NCI-H82 (cell line): Measurements from ENCODE around the gene ARID3C.

ENCODE experiments used
- DNase-seq: peaks from one replicate; lab custom pipeline; 2025; lab: John Stamatoyannopoulos, UW

ARID3C gene

GRCh38 chr9:34594177-34594576, 34.7 kb downstream of the ARID3C start:
- DNase-seq, result no peak

DNA sequence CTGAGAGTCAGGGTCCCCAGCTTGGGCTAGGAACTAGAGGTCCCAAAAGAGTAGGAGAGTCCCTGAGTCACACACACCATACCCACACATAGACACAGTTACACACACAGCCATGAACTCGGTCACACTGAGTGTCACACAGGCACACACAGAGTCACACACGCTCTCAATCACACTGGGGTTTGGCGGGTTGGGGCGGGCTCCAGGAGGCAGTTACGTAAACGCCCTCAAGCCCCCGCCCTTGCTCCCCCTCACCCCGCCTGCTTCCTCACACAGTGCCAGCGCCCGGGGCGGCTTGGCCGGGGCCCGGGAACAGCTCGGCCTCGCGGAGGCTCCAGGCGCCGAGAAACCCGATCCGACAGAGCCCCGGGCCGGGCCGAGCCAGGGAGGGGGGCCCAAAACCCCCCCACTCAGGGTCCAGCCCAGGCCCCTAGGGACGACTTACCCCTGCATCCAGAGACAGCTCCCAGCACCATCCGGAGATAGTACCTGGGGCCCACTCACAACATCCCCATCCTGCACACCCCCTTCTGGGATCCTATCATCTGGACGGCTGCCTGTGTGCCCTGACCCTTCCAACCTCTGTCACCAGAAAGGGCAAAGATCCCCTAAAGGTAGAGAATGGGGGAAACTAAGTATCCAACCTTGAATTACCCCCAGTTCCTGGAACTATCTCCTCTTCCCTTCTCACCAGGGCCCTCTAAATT, 35.8 kb downstream of the ARID3C start:
- DNase-seq, result peak; percentile 53

DNA sequence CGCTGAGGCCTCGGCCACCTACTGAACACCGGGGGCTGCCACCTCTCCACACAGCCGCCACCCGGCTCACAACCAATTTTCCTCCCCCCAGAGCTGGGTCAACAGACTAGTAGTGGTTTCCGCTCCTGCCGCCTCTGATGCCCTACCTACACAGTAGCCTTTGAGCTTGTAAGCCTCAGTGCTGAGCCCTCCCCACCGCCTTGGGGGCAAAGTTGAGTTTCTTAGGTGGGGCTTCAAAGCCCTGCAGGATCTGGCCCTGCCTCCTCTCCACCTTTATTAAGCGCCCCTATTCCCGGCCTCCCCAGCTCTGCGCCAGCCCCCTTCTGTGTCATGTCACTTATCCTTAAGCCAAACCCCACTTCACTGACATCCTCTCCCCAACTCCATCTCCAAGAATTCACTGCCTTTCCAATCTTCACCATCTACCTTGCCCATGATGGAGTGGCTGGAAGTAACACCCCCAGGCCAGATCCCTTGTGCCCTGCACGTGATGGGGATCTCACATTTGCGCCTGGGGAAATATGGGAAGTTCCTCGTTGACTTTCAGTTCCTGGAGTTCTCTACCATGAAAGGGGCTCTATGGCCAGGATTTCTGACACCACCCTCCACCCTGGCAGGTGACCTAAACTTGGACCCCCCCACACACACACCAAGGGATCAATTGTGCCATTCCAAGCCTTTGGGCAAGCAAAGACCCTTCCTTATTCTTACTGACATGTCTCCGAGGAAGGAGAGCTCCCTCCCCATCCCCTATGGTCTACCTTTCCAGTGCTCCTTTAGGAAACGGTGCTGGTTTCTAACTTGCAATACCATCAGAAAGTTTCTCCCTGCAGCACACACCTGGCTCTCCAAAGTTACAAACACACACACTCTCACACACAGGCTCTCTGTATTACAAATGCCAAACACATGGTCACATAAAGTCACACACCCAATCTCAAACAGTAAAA, 36.7 kb downstream of the ARID3C start:
- no peak for DNase-seq

DNA sequence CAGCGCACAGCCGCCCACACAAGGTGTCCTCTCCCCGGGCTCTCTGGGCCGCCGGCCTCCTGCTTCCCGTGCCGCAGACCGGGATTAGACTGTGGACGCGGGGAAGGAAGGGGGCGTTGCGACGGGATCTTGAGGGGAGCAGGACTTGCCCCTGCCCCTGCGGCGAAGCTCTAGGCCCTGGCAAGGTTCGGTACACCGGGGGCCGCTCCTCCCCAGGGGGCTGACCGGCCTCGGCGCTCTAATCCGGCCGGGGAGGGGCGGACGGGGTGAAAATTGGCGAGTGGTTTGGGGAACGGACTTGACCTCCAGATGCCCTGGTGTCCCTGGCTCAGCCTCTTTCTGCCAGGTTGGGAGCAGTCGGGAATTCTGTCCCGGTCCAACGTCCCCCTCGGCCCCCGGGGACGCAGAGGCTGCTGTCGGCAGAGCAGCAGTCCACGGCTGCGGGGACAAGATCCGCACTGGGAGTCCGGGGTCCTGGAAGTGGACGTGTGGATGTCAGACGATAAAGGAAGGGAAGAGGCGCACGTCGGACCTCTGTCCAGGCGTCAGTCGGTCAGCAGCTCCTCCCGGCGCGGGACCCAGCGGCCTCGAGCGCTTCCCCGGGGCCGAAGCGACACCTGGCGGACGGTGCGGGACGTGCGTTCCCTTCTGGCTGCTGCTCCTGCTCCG, 37.5 kb downstream of the ARID3C start:
- DNase-seq, result peak; percentile 73

DNA sequence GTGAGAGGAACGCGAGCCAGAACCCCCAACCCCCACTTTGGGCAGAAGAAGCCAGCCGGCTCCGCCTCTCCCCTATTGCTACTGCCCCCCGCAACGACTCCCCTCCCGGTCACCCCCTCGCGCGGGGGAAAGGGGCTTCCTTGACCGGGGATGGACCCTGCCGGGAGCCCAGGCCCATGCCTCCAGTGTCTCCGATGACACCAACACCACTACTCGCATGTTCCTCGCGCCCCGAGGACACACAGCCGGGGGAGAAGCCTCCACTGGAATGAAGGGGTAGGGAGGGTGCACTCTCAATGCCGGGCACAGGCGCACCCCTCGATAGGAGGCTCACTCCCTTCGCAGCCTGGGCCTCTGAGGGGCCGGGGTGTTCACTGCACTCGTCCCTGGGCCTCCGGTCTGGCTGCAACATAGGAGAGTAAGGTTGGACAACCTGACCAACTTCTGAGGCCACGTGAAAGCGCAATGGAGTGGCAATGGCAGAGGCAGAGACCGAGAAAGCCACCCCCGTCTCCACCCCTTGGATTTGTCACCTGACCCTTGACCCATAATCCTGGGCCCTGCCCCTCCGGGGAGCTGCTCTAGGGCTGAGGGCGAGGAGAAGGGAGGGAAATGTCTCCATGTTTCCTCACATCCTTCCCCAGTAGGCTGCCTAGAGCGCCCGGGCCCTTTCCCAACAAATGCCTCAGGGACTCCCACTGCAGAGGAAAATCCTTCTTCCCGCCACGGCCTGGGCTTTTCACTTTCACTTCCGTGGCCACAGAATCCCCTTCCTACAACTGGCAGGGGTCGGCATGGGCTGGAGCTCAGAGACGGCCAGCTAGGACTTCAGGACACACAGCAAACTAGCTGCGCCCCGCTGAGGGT, 38.3 kb downstream of the ARID3C start:
- peak; percentile 37 for DNase-seq

DNA sequence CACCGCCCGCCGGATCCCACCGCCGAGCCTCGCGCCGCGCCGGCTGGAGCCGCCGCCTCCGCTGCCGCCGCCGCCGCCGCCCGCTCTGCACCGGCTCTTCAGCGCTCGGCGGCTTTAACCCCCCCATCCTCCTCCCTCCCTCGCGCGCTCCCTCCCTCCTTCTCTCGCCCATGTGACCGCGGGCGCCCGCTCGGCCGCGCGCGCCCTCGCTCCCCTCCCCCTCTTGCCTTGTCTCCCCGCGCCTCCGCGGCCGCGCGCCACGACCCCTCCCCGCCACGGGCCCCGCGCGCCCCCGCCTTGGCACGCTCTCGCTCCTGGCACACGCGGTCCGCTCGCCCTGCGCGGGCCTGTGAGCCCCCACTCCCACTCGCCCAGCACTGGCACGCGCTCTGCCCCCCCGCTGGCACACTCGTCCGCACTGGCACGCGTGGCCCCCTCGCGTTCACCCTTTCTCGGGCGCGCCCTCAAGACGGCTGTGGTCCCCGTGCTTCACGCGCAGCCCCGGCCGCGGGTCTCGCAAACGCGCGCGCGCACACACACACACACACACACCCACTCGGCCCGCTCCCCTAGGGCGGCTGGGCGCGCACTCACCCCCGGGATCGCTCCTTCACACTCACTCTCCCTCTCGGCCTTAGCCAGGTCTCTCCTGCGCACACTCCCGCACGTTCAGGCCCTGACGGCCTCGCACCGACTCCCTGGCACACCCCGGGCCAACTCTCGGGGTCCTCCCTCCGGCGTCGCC, 39.1 kb downstream of the ARID3C start, which contains the start of gene CNTFR:
Gene CNTFR, minus strand, starts transcription at position 89 of the 745 bp plus-strand sequence. CDS start 20,743 bp downstream, outside the sequence.
- peak; percentile 81 for DNase-seq

DNA sequence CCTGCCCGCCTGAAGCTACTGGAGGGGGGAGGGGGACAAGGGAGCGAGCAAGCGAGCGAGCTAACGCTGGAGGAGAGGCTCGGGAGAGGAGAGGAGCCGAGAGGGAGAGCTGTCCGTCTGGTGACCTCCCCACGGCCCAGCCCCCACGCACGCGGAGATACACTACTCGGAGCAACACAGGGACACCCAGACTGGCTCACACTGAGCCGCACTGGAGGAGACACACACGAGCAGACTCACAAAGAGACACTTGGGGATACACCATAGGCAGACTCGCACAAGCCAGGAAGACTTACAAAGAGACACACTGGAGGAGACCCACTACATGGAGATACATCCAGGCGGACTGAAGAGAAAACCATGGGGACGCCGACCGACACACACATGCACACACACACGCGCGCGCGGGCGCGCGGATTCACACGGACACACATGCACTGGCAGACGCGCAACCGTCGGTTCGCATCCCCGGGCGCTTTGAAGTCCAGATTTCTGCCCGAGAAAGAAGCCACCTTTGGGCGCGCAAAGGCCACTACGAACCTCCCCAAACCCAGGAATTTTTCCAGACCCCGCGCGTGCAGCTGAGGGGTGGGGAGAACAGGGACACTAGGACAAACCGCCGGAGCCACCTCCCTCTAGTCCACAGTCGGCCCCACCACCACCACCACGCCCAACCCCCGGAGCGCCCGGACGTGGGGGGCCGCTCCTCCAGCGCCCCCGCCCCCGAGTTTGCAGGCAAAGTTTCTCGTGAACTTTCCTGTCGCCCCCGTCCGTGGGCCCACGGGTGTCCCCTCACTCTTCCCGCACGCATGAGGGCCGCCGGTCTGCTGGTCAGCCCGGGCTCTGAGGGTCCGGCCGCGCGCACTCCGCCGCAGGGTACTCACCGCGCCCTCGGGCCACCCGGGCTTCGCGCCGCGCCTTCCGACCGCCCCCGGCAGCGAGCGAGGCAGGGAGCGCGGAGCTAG, 39.9 kb downstream of the ARID3C start:
- DNase-seq, result peak; percentile 61

DNA sequence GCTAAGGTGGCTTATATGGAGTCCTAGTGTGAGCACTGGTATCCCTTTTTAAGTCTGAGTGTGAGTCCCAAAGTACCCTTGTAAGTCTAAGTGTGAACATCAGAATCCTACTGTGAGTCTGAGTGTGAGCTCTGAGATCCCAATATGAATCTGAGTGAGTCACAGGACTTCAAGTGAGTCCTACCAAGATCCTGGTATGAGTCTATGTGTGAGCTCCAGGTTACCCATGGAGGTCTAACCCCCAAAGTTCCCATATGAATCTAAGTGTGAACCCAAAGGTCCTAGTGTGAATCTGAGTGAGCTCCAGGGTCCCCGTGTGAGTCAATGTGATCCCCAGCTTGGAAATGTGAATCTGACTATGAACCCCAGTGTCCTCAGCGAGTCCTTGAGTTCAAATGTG, 41.6 kb downstream of the ARID3C start:
- DNase-seq, result no peak

DNA sequence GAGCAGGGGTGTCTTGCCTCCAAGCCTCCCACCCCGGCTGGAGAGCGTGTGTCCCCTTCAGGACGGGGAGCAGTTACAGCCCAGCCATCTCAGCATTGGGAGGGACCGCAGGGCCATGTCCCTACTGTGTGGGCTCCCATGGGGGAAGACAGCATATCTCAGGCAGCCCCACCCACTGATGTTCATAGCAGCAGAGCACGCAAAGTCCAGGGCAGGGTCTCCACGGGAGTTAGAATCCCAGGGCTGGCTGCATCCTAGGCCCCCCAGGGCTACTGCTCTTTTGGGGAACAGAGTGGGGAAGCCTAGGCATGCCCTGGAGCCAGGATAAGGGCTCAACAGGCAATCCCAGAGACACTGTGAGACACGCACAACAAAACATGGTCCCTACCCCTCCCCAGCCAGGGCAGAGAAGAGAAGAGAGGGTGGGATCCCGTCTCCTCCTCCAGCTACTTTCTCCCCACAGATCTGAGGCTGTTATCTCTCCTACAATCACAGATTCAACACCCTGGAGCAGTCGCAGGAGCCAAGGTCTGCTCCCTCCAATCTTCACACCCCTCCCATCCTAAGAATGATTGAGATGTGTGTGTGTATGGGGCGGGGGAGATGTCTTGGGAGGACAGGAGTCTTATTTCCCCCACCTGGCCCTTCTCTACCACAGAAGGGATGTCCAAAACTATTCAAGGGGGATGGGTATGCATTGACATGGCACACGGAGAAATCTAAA, 42.8 kb downstream of the ARID3C start:
- DNase-seq, result no peak

DNA sequence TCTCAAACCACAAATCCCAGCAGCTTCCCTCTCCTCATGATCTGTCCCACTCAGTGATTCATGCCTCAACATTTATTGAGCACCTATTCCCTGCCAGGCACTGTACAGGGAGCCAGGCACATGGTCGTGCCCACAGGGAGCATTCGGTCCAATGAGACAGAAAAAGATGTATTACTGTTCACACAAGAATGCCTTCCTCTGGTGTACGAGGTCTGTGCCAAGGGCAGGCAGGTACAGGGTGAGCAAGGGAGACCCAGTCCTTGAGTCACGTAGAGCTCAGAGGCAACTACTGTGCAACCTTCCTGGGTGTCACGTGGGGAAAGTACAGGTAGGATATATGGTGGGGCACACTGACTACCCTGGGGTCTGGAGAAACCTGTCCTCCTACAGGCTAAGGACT, 43.9 kb downstream of the ARID3C start:
- DNase-seq, result no peak

DNA sequence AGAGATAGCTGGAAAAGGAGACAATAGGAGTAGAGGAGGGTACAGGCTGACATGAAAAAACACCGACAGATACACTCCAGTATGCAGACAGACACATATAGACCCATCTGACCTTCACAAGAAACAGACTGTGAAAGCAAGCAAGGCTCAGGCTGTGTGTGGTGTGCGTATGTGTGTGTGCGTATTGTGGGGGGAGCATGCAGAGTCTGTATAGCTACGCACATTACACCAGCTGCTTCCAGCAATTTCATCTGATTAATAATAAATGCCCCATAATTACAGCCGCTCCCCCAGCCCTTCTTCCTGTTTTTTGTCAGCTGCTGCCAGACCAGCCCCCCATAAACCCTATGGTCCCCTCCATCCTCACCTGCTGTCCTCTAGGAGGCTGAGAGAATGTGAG, 46.1 kb downstream of the ARID3C start:
- no peak for DNase-seq

GRCh38 chr9:34581318-34581717, 47.5 kb downstream of the ARID3C start:
- DNase-seq, result no peak

DNA sequence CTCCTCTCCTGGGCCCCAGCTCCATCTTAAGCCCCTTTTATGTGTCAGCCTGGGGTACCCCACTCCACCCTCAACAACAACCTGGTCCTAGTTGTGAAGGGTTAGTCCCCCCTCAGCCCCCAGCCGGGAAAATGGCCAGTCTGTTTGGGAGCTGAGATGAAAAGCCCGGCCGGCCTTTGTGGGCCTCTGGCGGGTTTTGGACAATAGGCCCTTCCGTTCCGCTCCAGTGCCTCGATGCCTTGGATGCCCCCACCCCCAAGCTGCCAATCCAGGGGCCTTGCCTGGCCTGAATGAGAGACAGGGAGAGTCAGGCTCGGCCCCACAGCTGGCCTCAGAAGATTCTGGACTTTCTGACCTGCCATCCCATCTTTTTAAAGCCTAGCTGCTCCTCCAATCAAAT, 48.5 kb downstream of the ARID3C start:
- DNase-seq, result peak; percentile 34

DNA sequence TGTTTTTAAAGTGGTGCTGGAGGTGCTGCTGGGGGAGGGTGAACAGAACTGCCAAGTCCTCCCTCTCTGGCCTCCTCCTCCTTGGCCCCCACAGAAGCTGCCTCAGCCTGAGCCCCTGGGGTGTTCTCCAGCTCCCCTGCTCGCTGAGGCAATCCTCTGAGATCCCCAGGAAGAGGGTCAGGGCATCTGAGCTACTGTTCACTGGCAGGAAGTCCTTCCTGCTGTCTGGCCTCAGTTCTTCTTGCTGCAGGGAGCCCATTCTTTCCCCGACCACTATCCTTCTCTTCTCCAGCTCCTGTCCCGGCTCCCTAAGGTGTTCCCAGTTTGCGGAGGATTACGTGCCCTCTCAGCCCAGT, 49.1 kb downstream of the ARID3C start:
- DNase-seq, result no peak

DNA sequence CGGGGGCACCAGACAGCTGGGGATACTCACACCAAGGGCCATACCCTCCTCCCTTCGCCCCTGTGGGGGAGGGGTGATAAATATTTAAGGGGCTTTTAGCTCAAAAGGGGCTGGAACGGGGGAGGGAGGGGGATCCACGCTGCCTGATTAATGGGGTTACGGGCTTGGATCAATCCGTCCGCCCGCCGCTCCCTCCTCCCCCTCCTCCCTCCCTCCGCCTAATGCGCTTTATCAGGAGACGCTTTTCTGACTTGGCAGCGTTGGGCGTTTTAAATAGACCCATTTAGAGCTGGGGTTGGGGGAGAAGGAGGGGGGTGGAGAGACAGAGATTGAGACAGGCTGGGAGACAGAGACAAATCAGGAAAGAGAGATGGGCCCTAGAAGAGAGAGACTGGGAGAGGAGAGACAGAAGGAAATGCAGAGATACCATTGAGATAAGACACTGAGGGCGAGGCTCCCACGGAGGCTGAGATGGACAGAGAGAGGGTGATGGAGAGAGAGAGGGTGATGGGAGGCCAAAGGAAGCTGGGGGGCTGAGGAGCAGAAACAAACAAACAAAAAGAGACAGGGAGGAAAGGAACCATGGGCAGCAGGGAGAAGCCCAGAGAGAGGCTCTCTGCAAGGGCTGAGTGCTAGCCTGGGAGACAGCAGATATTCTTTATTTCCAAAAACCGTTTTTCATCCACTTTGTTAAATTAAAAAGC, 49.6 kb downstream of the ARID3C start:
- DNase-seq, result peak; percentile 93

DNA sequence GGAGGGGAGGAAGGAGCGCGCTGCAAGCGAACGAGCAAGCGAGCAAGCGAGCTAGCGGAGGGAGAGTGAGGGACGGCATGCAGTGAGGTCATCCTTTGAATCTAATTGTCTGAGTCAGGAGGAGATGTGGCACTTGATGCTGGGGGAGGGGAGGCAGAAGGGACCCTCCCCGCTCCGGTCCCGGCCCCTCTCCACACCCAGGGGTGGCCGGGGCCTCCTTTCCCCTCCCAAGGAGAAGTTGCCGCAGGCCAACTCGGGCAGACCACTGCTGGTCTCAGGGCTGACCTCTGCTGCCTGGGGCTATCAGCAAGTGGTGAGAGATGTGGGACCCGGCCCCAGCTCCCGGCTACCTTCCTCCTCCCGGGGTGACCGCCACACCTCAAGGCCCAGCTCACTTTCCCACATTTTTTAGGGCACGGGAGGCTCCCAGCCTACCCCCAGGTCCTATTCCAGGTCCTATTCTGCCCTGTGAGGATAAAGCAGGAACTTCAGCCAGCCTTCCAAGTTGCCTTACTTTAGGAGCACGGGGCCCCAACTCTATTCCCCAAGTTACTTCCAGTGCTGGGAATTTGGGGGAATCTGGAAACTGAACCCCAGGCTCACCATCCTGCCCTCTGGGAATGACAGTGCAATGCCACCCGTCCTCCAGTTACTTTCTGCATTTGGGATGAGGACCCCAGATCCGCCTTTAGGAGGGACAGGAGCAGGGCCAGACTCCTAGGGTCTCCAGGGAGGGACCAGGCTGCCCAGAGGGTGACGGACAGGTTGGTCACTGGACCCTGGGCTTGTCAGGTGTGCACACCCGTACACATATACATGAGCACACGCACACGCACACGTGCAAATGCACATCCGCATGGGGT, 50.4 kb downstream of the ARID3C start:
- peak; percentile 75 for DNase-seq
